Neutrophil (primary cell): ENCODE results near the gene ST8SIA1.
"Not testable (repeated sequence)": the region's sequence is repeated elsewhere in the genome, so short reads cannot be mapped to it uniquely, and the experiment has no call there.

Experiments used
- H3K27ac ChIP-seq: fragments of 200-600 bp; sonication (generic); 2 replicates; pipeline ENCODE4 v1.5.1; 2016; ENCODE audit warnings: mild to moderate bottlenecking, moderate library complexity
- H3K27me3 ChIP-seq: fragments of 200-600 bp; sonication (generic); 2 replicates; pipeline ENCODE4 v1.6.0; 2016; ENCODE audit warnings: mild to moderate bottlenecking
- H3K36me3 ChIP-seq: fragments of 200-600 bp; sonication (generic); 2 replicates; pipeline ENCODE4 v1.5.1; 2017
- H3K4me1 ChIP-seq, 2 experiments: fragments of 200-600 bp in 1 of 2; sonication (generic) in 1 of 2; 1 replicate in 1 of 2; 2 replicates in 1 of 2; pipeline versions ENCODE4 v1.5.1 to v1.6.1; 2013 to 2016; ENCODE audit warnings: low read depth in 1 of 2, low read length in 1 of 2, mild to moderate bottlenecking in 1 of 2, moderate library complexity in 1 of 2; ENCODE audit not compliant: control insufficient read depth in 1 of 2, insufficient read depth in 1 of 2
- H3K4me3 ChIP-seq, 2 experiments: fragments of 200-600 bp in 1 of 2; sonication (generic) in 1 of 2; 1 replicate in 1 of 2; 2 replicates in 1 of 2; pipeline ENCODE4 v1.5.1; 2013 to 2016; ENCODE audit warnings: low read depth in 1 of 2, low read length in 1 of 2, mild to moderate bottlenecking in 1 of 2, moderate library complexity in 1 of 2
- H3K9me3 ChIP-seq: fragments of 200-600 bp; sonication (generic); 2 replicates; pipeline ENCODE4 v1.5.1; 2016
- CTCF ChIP-seq: fragments of 200-600 bp; sonication (generic); IDR thresholded peaks from 2 replicates; pipeline ENCODE4 v1.5.1; 2016; ENCODE audit warnings: antibody characterized with exemption

The ST8SIA1 gene

GRCh38 chr12:22334410-22335100 is at the start of gene ST8SIA1:
Gene ST8SIA1, minus strand, starts transcription at chr12:22334707. Its CDS starts 475 bp downstream, at chr12:22334232.
- peaks cover 8 to 18% of the 10 kb centered on the region in 2 experiments for H3K4me1 ChIP-seq
- H3K27ac ChIP-seq: no peak within 1 kb of the TSS
- no peaks in the 10 kb centered on the region for H3K9me3 ChIP-seq
- H3K4me3 ChIP-seq: peak within 1 kb of the TSS; percentile 3 to 33
- no peak for TF ChIP-seq CTCF
- no peaks in the 10 kb centered on the region for H3K36me3 ChIP-seq
- peaks cover 73% of the 10 kb centered on the region for H3K27me3 ChIP-seq

GRCh38 chr12:22380031-22380430 is 45.5 kb upstream of the ST8SIA1 start:
- H3K4me1 ChIP-seq: no peaks in the 10 kb centered on the region
- no peaks in the 10 kb centered on the region for H3K36me3 ChIP-seq
- H3K27ac ChIP-seq: no peak overlapping the region
- no peaks in the 10 kb centered on the region for H3K9me3 ChIP-seq
- no peak overlapping the region for H3K4me3 ChIP-seq
- TF ChIP-seq CTCF: no peak
- no peaks in the 10 kb centered on the region for H3K27me3 ChIP-seq

GRCh38 chr12:22377731-22378496 is 43.4 kb upstream of the ST8SIA1 start:
- no peaks in the 10 kb centered on the region for H3K9me3 ChIP-seq
- TF ChIP-seq CTCF: no peak
- H3K27me3 ChIP-seq: no peaks in the 10 kb centered on the region
- no peak overlapping the region for H3K4me3 ChIP-seq
- H3K36me3 ChIP-seq: no peaks in the 10 kb centered on the region
- H3K4me1 ChIP-seq: no peaks in the 10 kb centered on the region
- H3K27ac ChIP-seq: no peak overlapping the region

- H3K27ac ChIP-seq, H3K4me1 ChIP-seq, H3K27me3 ChIP-seq, H3K4me3 ChIP-seq, H3K36me3 ChIP-seq, H3K9me3 ChIP-seq: not testable (repeated sequence)
Measured at GRCh38 chr12:22376596-22377150, 42.2 kb upstream of the ST8SIA1 start.

GRCh38 chr12:22374508-22374907 is 40.0 kb upstream of the ST8SIA1 start:
- no peaks in the 10 kb centered on the region for H3K36me3 ChIP-seq
- H3K9me3 ChIP-seq: no peaks in the 10 kb centered on the region
- no peaks in the 10 kb centered on the region for H3K27me3 ChIP-seq
- no peak overlapping the region for H3K4me3 ChIP-seq
- H3K4me1 ChIP-seq: no peaks in the 10 kb centered on the region
- H3K27ac ChIP-seq: no peak overlapping the region
- no peak for TF ChIP-seq CTCF

- H3K4me1 ChIP-seq: no peaks in the 10 kb centered on the region
- no peak overlapping the region for H3K4me3 ChIP-seq
- no peak for TF ChIP-seq CTCF
- H3K27ac ChIP-seq: no peak overlapping the region
- H3K36me3 ChIP-seq: no peaks in the 10 kb centered on the region
- H3K27me3 ChIP-seq: no peaks in the 10 kb centered on the region
- H3K9me3 ChIP-seq: no peaks in the 10 kb centered on the region
Measured at GRCh38 chr12:22372277-22372837, 37.9 kb upstream of the ST8SIA1 start.
